ENCODE results near the gene CEP104.

GRCh38 chr1:3856923-3857790 lies at the start of gene CEP104, which contains the start of gene DFFB:
- TF ChIP-seq EZH2 (IDR thresholded peaks at IDR 0.05; ENCODE audit: borderline replicate concordance) = no peak
- TF ChIP-seq CTCF (IDR thresholded peaks at IDR 0.05; ENCODE audit: poor library complexity) = peak; percentile 35
- no peak for TF ChIP-seq EZH2phosphoT487 (IDR thresholded peaks at IDR 0.05; ENCODE audit: low read depth, severe bottlenecking, unreplicated experiment)
